Prostate gland (tissue), 2 donors: ENCODE results near the gene PCDHGA11.
"Not testable (repeated sequence)": the region's sequence is repeated elsewhere in the genome, so short reads cannot be mapped to it uniquely, and the experiment has no call there.

Experiments used
- POLR2A ChIP-seq: fragments of 450-650 bp; IDR thresholded peaks from one replicate; pipeline ENCODE4 v1.6.1; 2016; ENCODE audit warnings: antibody characterized with exemption, mild to moderate bottlenecking
- POLR2AphosphoS5 ChIP-seq: sonication (generic); formaldehyde crosslinking; IDR thresholded peaks from one replicate; pipeline ENCODE4 v1.6.1; 2017; ENCODE audit warnings: antibody characterized with exemption
- TF ChIP-seq, protein P1 (sequence below), 4 experiments: fragments of 200-600 bp in 2 of 4; fragments of 450-650 bp in 2 of 4; sonication (generic) in 2 of 4; IDR thresholded peaks; 1 replicate in 3 of 4; 2 replicates in 1 of 4; pipeline ENCODE4 v1.5.1; 2016 to 2019; ENCODE audit warnings: antibody characterized with exemption in 4 of 4, mild to moderate bottlenecking in 2 of 4, moderate library complexity in 2 of 4

GRCh38 chr5:141432726-141433125, 11.9 kb downstream of the PCDHGA11 start:
- TF ChIP-seq, protein P1, sequence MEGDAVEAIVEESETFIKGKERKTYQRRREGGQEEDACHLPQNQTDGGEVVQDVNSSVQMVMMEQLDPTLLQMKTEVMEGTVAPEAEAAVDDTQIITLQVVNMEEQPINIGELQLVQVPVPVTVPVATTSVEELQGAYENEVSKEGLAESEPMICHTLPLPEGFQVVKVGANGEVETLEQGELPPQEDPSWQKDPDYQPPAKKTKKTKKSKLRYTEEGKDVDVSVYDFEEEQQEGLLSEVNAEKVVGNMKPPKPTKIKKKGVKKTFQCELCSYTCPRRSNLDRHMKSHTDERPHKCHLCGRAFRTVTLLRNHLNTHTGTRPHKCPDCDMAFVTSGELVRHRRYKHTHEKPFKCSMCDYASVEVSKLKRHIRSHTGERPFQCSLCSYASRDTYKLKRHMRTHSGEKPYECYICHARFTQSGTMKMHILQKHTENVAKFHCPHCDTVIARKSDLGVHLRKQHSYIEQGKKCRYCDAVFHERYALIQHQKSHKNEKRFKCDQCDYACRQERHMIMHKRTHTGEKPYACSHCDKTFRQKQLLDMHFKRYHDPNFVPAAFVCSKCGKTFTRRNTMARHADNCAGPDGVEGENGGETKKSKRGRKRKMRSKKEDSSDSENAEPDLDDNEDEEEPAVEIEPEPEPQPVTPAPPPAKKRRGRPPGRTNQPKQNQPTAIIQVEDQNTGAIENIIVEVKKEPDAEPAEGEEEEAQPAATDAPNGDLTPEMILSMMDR (IDR thresholded peaks at IDR 0.05) = not testable (repeated sequence)
- not testable (repeated sequence) for TF ChIP-seq POLR2A, POLR2AphosphoS5
